GM19395 (cell line): ENCODE measurements around the gene POLR2L.

Experiments
- ATAC-seq: cut with Tn5 transposase; IDR thresholded peaks from one replicate; pipeline ENCODE4 v1.9.1; 2021; ENCODE audit warnings: mild to moderate bottlenecking, moderate library complexity; ENCODE audit not compliant: unreplicated experiment

Gene POLR2L

GRCh38 chr11:828506-829175 lies 13.7 kb downstream of the POLR2L start:
- no peak for ATAC-seq

GRCh38 chr11:827897-828192 lies 14.5 kb downstream of the POLR2L start, which contains the start of gene CRACR2B:
TSS of gene CRACR2B (plus strand) at chr11:827919. CDS start at chr11:828608, 689 bp downstream.
- peak; percentile 27 for ATAC-seq

- peak; percentile 48 for ATAC-seq
Measured at GRCh38 chr11:827146-827896, 15.0 kb downstream of the POLR2L start.

- ATAC-seq, result peak; percentile 7
Measured at GRCh38 chr11:826836-827145, 15.5 kb downstream of the POLR2L start.

- no peak for ATAC-seq
Measured at GRCh38 chr11:826227-826621, 16.1 kb downstream of the POLR2L start.

- no peak for ATAC-seq
Measured at GRCh38 chr11:825366-826226, 16.7 kb downstream of the POLR2L start.

- ATAC-seq, result no peak
Measured at GRCh38 chr11:824942-825341, 17.4 kb downstream of the POLR2L start.

- ATAC-seq, result no peak
Measured at GRCh38 chr11:824292-824880, 17.9 kb downstream of the POLR2L start.

- no peak for ATAC-seq
Measured at GRCh38 chr11:823441-824291, 18.7 kb downstream of the POLR2L start.

GRCh38 chr11:821512-822371 lies 20.6 kb downstream of the POLR2L start:
- ATAC-seq, result no peak

GRCh38 chr11:820655-821511 lies 21.4 kb downstream of the POLR2L start:
- no peak for ATAC-seq

GRCh38 chr11:819943-820649 lies 22.2 kb downstream of the POLR2L start:
- ATAC-seq, result peak; percentile 71

GRCh38 chr11:819129-819931 lies 23.0 kb downstream of the POLR2L start:
- ATAC-seq, result peak; percentile 68

GRCh38 chr11:818396-819128 lies 23.8 kb downstream of the POLR2L start, which contains the start of gene PNPLA2:
TSS of gene PNPLA2 (plus strand) at chr11:818914. CDS start at chr11:819719, 805 bp downstream.
- ATAC-seq, result no peak

- no peak for ATAC-seq
Measured at GRCh38 chr11:816433-816779, 25.9 kb downstream of the POLR2L start.

GRCh38 chr11:815675-816432 lies 26.5 kb downstream of the POLR2L start:
- ATAC-seq, result no peak
